Uterus (tissue), 2 donors: ENCODE results near the gene FLACC1.

Experiments used
- CTCF ChIP-seq, 4 experiments: fragments of 200-600 bp in 2 of 4; fragments of 450-650 bp in 2 of 4; sonication (generic) in 2 of 4; IDR thresholded peaks; one replicate each; pipeline ENCODE4 v1.5.1; 2016 to 2019; ENCODE audit warnings: antibody characterized with exemption in 4 of 4, mild to moderate bottlenecking in 2 of 4, moderate library complexity in 1 of 4
- POLR2A ChIP-seq, 2 donors: fragments of 450-650 bp; IDR thresholded peaks; one replicate each; pipeline ENCODE4 v1.6.1; 2016; ENCODE audit warnings: antibody characterized with exemption in 2 of 2, mild to moderate bottlenecking in 1 of 2, moderate library complexity in 1 of 2

GRCh38 chr2:201349601-201350000, 7.5 kb downstream of the FLACC1 start:
- no peak for TF ChIP-seq POLR2A (IDR thresholded peaks at IDR 0.05)
- no peak for TF ChIP-seq CTCF (IDR thresholded peaks at IDR 0.05)
